Measurements from ENCODE around the gene BOC. TPM values are rescaled to one million over a fixed set of nuclear protein-coding genes. Genes with fewer than 3 reads are reported as not detected.
A peak's percentile ranks its signal among the peaks of the same experiment; 100 is the strongest.

BOC gene
- polyA plus RNA-seq (0.53 and 3.8 TPM in 2 replicates), polyA minus RNA-seq (2.2 and 5.2 TPM in 2 replicates)

GRCh38 chr3:113211330-113212149 is at the start of gene BOC:
TSS of gene BOC (plus strand) at chr3:113211557. CDS start at chr3:113249803, 38,246 bp downstream.
- Histone ChIP-seq H3K9me2 (ENCODE audit: insufficient read depth, low read length) (no peaks in the 10 kb centered on the region), H3K4me2 (ENCODE audit: low read length) (peak within 1 kb of the TSS; percentile 94), H3K36me3 (ENCODE audit: insufficient read depth, low read length) (no peaks in the 10 kb centered on the region), H3K9me3 (ENCODE audit: low read length) (no peaks in the 10 kb centered on the region), H3F3A (ENCODE audit: insufficient read depth, low read length, poor library complexity, severe bottlenecking) (peaks cover 4% of the 10 kb centered on the region), H2AFZ (ENCODE audit: low read depth, low read length) (peak within 1 kb of the TSS; percentile 52), H4K20me1 (ENCODE audit: insufficient read depth) (no peaks in the 10 kb centered on the region), H3K79me2 (replicated peaks; ENCODE audit: insufficient read depth, low read length) (peaks cover 40% of the 10 kb centered on the region), H3K27ac (ENCODE audit: low read length) (no peak within 1 kb of the TSS), H3K27me3 (ENCODE audit: insufficient read depth, low read depth, low read length) (no peaks in the 10 kb centered on the region), H3K4me3 (ENCODE audit: low read length) (peak within 1 kb of the TSS; percentile 94), H3K9ac (ENCODE audit: low read length) (peak within 1 kb of the TSS; percentile 46)
- TF ChIP-seq, protein P1, sequence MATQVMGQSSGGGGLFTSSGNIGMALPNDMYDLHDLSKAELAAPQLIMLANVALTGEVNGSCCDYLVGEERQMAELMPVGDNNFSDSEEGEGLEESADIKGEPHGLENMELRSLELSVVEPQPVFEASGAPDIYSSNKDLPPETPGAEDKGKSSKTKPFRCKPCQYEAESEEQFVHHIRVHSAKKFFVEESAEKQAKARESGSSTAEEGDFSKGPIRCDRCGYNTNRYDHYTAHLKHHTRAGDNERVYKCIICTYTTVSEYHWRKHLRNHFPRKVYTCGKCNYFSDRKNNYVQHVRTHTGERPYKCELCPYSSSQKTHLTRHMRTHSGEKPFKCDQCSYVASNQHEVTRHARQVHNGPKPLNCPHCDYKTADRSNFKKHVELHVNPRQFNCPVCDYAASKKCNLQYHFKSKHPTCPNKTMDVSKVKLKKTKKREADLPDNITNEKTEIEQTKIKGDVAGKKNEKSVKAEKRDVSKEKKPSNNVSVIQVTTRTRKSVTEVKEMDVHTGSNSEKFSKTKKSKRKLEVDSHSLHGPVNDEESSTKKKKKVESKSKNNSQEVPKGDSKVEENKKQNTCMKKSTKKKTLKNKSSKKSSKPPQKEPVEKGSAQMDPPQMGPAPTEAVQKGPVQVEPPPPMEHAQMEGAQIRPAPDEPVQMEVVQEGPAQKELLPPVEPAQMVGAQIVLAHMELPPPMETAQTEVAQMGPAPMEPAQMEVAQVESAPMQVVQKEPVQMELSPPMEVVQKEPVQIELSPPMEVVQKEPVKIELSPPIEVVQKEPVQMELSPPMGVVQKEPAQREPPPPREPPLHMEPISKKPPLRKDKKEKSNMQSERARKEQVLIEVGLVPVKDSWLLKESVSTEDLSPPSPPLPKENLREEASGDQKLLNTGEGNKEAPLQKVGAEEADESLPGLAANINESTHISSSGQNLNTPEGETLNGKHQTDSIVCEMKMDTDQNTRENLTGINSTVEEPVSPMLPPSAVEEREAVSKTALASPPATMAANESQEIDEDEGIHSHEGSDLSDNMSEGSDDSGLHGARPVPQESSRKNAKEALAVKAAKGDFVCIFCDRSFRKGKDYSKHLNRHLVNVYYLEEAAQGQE (IDR thresholded peaks at IDR 0.05; ENCODE audit: borderline replicate concordance): no peak
- TF ChIP-seq SMC3 (conservative IDR thresholded peaks at IDR 0.05; ENCODE audit: poor library complexity) (peak; percentile 12), EZH2 (IDR thresholded peaks at IDR 0.05; ENCODE audit: borderline replicate concordance, insufficient read depth, low read length, poor library complexity, severe bottlenecking) (no peak), TAF1 (IDR thresholded peaks at IDR 0.05; ENCODE audit: low read depth) (no peak), EP300 (conservative IDR thresholded peaks at IDR 0.05; ENCODE audit: poor library complexity, severe bottlenecking) (no peak), POLR2AphosphoS5 (IDR thresholded peaks at IDR 0.05) (no peak), RAD21 (conservative IDR thresholded peaks at IDR 0.05) (peak; percentile 18), MXI1 (conservative IDR thresholded peaks at IDR 0.05; ENCODE audit: poor library complexity, severe bottlenecking) (peak; percentile 61)
- TF ChIP-seq, protein P2, sequence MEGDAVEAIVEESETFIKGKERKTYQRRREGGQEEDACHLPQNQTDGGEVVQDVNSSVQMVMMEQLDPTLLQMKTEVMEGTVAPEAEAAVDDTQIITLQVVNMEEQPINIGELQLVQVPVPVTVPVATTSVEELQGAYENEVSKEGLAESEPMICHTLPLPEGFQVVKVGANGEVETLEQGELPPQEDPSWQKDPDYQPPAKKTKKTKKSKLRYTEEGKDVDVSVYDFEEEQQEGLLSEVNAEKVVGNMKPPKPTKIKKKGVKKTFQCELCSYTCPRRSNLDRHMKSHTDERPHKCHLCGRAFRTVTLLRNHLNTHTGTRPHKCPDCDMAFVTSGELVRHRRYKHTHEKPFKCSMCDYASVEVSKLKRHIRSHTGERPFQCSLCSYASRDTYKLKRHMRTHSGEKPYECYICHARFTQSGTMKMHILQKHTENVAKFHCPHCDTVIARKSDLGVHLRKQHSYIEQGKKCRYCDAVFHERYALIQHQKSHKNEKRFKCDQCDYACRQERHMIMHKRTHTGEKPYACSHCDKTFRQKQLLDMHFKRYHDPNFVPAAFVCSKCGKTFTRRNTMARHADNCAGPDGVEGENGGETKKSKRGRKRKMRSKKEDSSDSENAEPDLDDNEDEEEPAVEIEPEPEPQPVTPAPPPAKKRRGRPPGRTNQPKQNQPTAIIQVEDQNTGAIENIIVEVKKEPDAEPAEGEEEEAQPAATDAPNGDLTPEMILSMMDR (IDR thresholded peaks at IDR 0.05; ENCODE audit: poor library complexity, severe bottlenecking): no peak

- H2AFZ ChIP-seq (ENCODE audit: low read depth, low read length): no peak overlapping the region
- H3K27me3 ChIP-seq (ENCODE audit: insufficient read depth, low read depth, low read length): no peaks in the 10 kb centered on the region
- H3K9ac ChIP-seq (ENCODE audit: low read length): no peak overlapping the region
- no peak overlapping the region for H3K4me2 ChIP-seq (ENCODE audit: low read length)
- no peaks in the 10 kb centered on the region for H3K9me2 ChIP-seq (ENCODE audit: insufficient read depth, low read length)
- no peaks in the 10 kb centered on the region for H3K9me3 ChIP-seq (ENCODE audit: low read length)
- H3K36me3 ChIP-seq (ENCODE audit: insufficient read depth, low read length): no peaks in the 10 kb centered on the region
- no peaks in the 10 kb centered on the region for H3F3A ChIP-seq (ENCODE audit: insufficient read depth, low read length, poor library complexity, severe bottlenecking)
- no peak overlapping the region for H3K4me3 ChIP-seq (ENCODE audit: low read length)
- H4K20me1 ChIP-seq (ENCODE audit: insufficient read depth): no peaks in the 10 kb centered on the region
- TF ChIP-seq EZH2 (IDR thresholded peaks at IDR 0.05; ENCODE audit: borderline replicate concordance, insufficient read depth, low read length, poor library complexity, severe bottlenecking) (no peak), POLR2AphosphoS5 (IDR thresholded peaks at IDR 0.05) (no peak), MXI1 (conservative IDR thresholded peaks at IDR 0.05; ENCODE audit: poor library complexity, severe bottlenecking) (no peak), EP300 (conservative IDR thresholded peaks at IDR 0.05; ENCODE audit: poor library complexity, severe bottlenecking) (no peak), TAF1 (IDR thresholded peaks at IDR 0.05; ENCODE audit: low read depth) (no peak), SMC3 (conservative IDR thresholded peaks at IDR 0.05; ENCODE audit: poor library complexity) (no peak), RAD21 (conservative IDR thresholded peaks at IDR 0.05) (no peak)
- TF ChIP-seq, protein P1 (IDR thresholded peaks at IDR 0.05; ENCODE audit: borderline replicate concordance): no peak
- TF ChIP-seq, protein P2 (IDR thresholded peaks at IDR 0.05; ENCODE audit: poor library complexity, severe bottlenecking): no peak
- H3K27ac ChIP-seq (ENCODE audit: low read length): no peak overlapping the region
- H3K79me2 ChIP-seq (replicated peaks; ENCODE audit: insufficient read depth, low read length): no peaks in the 10 kb centered on the region
These were observed 49.7 kb upstream of the BOC start for GRCh38 chr3:113161661-113162060.

Measured in neural cell (in vitro differentiated cells).